K562 (cell line): ENCODE measurements around the gene CTXN1. TPM values are rescaled to one million over a fixed set of nuclear protein-coding genes. Genes with fewer than 3 reads are reported as not detected.

Experiments used
- ASH1L ChIP-seq: fragments of 450-650 bp; IDR thresholded peaks from 2 replicates; pipeline ENCODE4 v1.6.1; 2018; ENCODE audit warnings: borderline replicate concordance, mild to moderate bottlenecking, low read depth; ENCODE audit not compliant: partially characterized antibody
- BCL6 ChIP-seq: fragments of 250-450 bp; sonication (Bioruptor Pico); IDR thresholded peaks from 2 replicates; pipeline ENCODE4 v1.4.0; 2020
- CREB1 ChIP-seq, 2 experiments: sonication (generic) in 1 of 2; formaldehyde crosslinking in 1 of 2; IDR thresholded peaks; 2 replicates each; pipeline versions ENCODE4 v1.6.1 to v1.8.0; 2012 to 2022; ENCODE audit warnings: inconsistent platforms in 1 of 2, mild to moderate bottlenecking in 1 of 2, missing genetic modification reagents in 1 of 2, moderate library complexity in 1 of 2
- ELF2 ChIP-seq: fragments of 250-450 bp; sonication (Bioruptor Pico); IDR thresholded peaks from 2 replicates; pipeline ENCODE4 v1.5.0; 2021; ENCODE audit warnings: mild to moderate bottlenecking
- ETV1 ChIP-seq: fragments of 450-650 bp; conservative IDR thresholded peaks from 2 replicates; pipeline ENCODE4 v1.6.1; 2016; ENCODE audit warnings: missing genetic modification characterization, control low read depth, low read depth, missing compliant biosample characterization
- HLTF ChIP-seq: fragments of 450-650 bp; IDR thresholded peaks from 2 replicates; pipeline ENCODE4 v1.6.1; 2016
- HNRNPLL ChIP-seq: fragments of 200-400 bp; formaldehyde crosslinking; IDR thresholded peaks from 2 replicates; pipeline ENCODE4 v1.6.1; 2017; ENCODE audit warnings: low read length, low read depth, mild to moderate bottlenecking; ENCODE audit not compliant: poor library complexity, severe bottlenecking
- MAZ ChIP-seq, 2 experiments: fragments of 450-650 bp in 1 of 2; sonication (generic) in 1 of 2; formaldehyde crosslinking; IDR thresholded peaks in 1 of 2; conservative IDR thresholded peaks in 1 of 2; 2 replicates each; pipeline versions ENCODE4 v1.4.0 to v1.5.0; 2020; ENCODE audit warnings: mild to moderate bottlenecking in 1 of 2, missing genetic modification reagents in 1 of 2
- MCM5 ChIP-seq: fragments of 450-650 bp; IDR thresholded peaks from 2 replicates; pipeline ENCODE4 v1.6.1; 2016; ENCODE audit warnings: low read depth
- NELFE ChIP-seq: IDR thresholded peaks from 2 replicates; pipeline ENCODE4 v1.6.1; 2011; ENCODE audit warnings: mild to moderate bottlenecking; ENCODE audit not compliant: insufficient read depth, insufficient read length
- NFE2L1 ChIP-seq: fragments of 450-650 bp; IDR thresholded peaks from 2 replicates; pipeline ENCODE4 v1.6.1; 2016; ENCODE audit warnings: missing genetic modification characterization, low read depth, mild to moderate bottlenecking, missing compliant biosample characterization, moderate library complexity, borderline replicate concordance
- RFX7 ChIP-seq: fragments of 250-450 bp; sonication (Bioruptor Pico); IDR thresholded peaks from 2 replicates; pipeline ENCODE4 v1.5.1; 2021; ENCODE audit warnings: mild to moderate bottlenecking
- ZBTB26 ChIP-seq: fragments of 450-650 bp; formaldehyde crosslinking; IDR thresholded peaks from 2 replicates; pipeline ENCODE4 v1.4.0; 2022; ENCODE audit warnings: missing genetic modification characterization
- ZNF133 ChIP-seq: fragments of 250-450 bp; sonication (Bioruptor Pico); IDR thresholded peaks from 2 replicates; pipeline ENCODE4 v1.4.0; 2020; ENCODE audit warnings: mild to moderate bottlenecking
- ZNF23 ChIP-seq: fragments of 250-450 bp; sonication (Bioruptor Pico); IDR thresholded peaks from 2 replicates; pipeline ENCODE4 v1.4.0; 2020; ENCODE audit warnings: mild to moderate bottlenecking
- ZNF232 ChIP-seq: sonication (generic); formaldehyde crosslinking; IDR thresholded peaks from 2 replicates; pipeline ENCODE4 v1.8.0; 2022; ENCODE audit warnings: mild to moderate bottlenecking, missing genetic modification reagents
- ZNF717 ChIP-seq: fragments of 250-450 bp; sonication (Bioruptor Pico); IDR thresholded peaks from 2 replicates; pipeline ENCODE4 v1.5.0; 2021
- ZNF76 ChIP-seq: fragments of 250-450 bp; sonication (Bioruptor Pico); IDR thresholded peaks from 2 replicates; pipeline ENCODE4 v1.4.0; 2020; ENCODE audit warnings: mild to moderate bottlenecking, moderate library complexity, borderline replicate concordance
- polyA plus RNA-seq, 8 experiments: library from polyadenylated mRNA; depleted of rRNA in 4 of 8; stranded (reverse) in 5 of 8; unstranded in 3 of 8; fragments of >200 nt; fragmentation: Nextera tagmentation in 2 of 8; fragmentation: Illumina TruSeq in 1 of 8; extraction: Ambion mirVana in 2 of 8; extraction: Trizol in 1 of 8; gene quantifications; 2 replicates each; pipeline versions ENCODE4 v1.2.1 to v1.2.3, GENCODE V29; 2011 to 2014; ENCODE audit warnings: inconsistent platforms in 1 of 8, missing spikeins in 1 of 8
- total RNA-seq, 7 experiments: library from RNA; depleted of rRNA in 6 of 7; stranded (reverse); fragments of >200 nt in 6 of 7; fragmentation: Illumina TruSeq in 2 of 7; extraction: Trizol in 2 of 7; gene quantifications; 2 replicates each; pipeline versions ENCODE4 v1.2.1 to v1.2.3, GENCODE V29; 2011 to 2021; ENCODE audit warnings: low replicate concordance in 1 of 7
- TF ChIP-seq, protein P1 (sequence below): sonication (generic); formaldehyde crosslinking; IDR thresholded peaks from 2 replicates; pipeline ENCODE4 v1.8.1; 2023; ENCODE audit warnings: mild to moderate bottlenecking, missing genetic modification reagents
- TF ChIP-seq, protein P2 (sequence below): fragments of 200-800 bp; sonication (Bioruptor generic); IDR thresholded peaks from 2 replicates; pipeline ENCODE4 v1.6.1; 2017; ENCODE audit warnings: missing genetic modification characterization, missing compliant biosample characterization
- TF ChIP-seq, protein P3 (sequence below): sonication (generic); formaldehyde crosslinking; IDR thresholded peaks from 2 replicates; pipeline ENCODE4 v1.8.0; 2022; ENCODE audit warnings: missing genetic modification reagents, mild to moderate bottlenecking, borderline replicate concordance

Gene CTXN1
- total and polyA plus RNA-seq, 9 of the 15 experiments (the other 6 are each of a cell fraction or from before 2014, with no cell fraction given): 0.15 to 37.4 (median 1.8) TPM; not detected in 2

DNA sequence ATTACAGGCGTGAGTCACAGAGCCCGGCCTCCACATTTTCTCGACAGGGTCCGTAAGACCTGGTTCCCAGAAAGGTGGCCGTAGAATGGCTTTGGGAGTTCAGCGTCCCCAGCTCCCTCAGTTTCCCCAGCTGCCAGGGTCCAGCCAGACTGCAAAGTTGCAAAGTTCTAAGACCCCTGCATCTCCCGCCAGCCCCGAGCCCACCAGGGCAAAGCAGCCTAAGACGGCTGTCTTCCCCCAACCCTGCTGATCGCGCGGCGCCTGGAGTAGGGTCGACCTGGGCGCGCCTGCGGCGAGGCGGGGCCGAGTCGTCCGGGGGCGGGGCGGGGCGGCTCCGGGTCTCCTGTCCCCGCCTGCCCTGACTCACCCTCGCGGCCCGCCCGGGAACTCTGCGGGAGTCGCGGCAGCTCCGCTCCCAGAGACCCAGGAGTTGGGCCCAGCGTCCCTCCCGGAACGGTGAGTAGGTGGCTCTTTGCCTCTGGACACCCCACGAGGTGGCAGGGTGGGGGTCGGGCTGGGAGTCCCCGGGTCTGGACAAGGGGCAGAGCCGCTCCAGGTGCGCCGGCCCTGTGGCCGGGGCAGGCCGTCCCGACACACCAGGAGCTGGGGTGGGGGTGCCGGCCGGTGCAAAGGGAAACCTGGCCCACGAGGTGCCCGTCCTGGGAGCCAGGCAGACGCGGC lies 37.6 kb downstream of the CTXN1 start, which contains the start of gene LRRC8E (continued):
- TF ChIP-seq, protein P1, sequence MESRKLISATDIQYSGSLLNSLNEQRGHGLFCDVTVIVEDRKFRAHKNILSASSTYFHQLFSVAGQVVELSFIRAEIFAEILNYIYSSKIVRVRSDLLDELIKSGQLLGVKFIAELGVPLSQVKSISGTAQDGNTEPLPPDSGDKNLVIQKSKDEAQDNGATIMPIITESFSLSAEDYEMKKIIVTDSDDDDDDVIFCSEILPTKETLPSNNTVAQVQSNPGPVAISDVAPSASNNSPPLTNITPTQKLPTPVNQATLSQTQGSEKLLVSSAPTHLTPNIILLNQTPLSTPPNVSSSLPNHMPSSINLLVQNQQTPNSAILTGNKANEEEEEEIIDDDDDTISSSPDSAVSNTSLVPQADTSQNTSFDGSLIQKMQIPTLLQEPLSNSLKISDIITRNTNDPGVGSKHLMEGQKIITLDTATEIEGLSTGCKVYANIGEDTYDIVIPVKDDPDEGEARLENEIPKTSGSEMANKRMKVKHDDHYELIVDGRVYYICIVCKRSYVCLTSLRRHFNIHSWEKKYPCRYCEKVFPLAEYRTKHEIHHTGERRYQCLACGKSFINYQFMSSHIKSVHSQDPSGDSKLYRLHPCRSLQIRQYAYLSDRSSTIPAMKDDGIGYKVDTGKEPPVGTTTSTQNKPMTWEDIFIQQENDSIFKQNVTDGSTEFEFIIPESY: 0 out of 2 replicates have a peak, but pooled peaks have one; percentile 9
- TF ChIP-seq ZNF133 (CRISPR knock-in tag) (no peak), ZNF232 (CRISPR knock-in tag) (no peak), ETV1 (tag) (no peak), ZNF23 (CRISPR knock-in tag) (no peak), ASH1L (no peak), MCM5 (no peak), CREB1 (IDR thresholded peaks at IDR 0.05) (0 out of 2 replicates have a peak, but pooled peaks have one; percentile 30), CREB1 (CRISPR knock-in tag; IDR thresholded peaks at IDR 0.05) (no peak), ZNF76 (CRISPR knock-in tag) (no peak), ELF2 (CRISPR knock-in tag) (no peak), BCL6 (CRISPR knock-in tag) (no peak), NELFE (no peak), HNRNPLL (no peak), ZNF717 (no peak), ZBTB26 (no peak), NFE2L1 (no peak), RFX7 (CRISPR knock-in tag) (no peak), MAZ (CRISPR knock-in tag; conservative IDR thresholded peaks at IDR 0.05 in 1 of 2, IDR thresholded peaks at IDR 0.05 in 1 of 2) (peak; percentile 62 to 68), HLTF (no peak)
- TF ChIP-seq, protein P2, sequence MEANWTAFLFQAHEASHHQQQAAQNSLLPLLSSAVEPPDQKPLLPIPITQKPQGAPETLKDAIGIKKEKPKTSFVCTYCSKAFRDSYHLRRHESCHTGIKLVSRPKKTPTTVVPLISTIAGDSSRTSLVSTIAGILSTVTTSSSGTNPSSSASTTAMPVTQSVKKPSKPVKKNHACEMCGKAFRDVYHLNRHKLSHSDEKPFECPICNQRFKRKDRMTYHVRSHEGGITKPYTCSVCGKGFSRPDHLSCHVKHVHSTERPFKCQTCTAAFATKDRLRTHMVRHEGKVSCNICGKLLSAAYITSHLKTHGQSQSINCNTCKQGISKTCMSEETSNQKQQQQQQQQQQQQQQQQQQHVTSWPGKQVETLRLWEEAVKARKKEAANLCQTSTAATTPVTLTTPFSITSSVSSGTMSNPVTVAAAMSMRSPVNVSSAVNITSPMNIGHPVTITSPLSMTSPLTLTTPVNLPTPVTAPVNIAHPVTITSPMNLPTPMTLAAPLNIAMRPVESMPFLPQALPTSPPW (CRISPR knock-in tag): peak; percentile 64; the same call in 1 of the 2 replicates
- TF ChIP-seq, protein P3, sequence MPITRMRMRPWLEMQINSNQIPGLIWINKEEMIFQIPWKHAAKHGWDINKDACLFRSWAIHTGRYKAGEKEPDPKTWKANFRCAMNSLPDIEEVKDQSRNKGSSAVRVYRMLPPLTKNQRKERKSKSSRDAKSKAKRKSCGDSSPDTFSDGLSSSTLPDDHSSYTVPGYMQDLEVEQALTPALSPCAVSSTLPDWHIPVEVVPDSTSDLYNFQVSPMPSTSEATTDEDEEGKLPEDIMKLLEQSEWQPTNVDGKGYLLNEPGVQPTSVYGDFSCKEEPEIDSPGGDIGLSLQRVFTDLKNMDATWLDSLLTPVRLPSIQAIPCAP (CRISPR knock-in tag): no peak
